RPMI7951 (cell line): ENCODE results near the gene NLRC3. TPM values are rescaled to one million over a fixed set of nuclear protein-coding genes. Genes with fewer than 3 reads are reported as not detected.

Experiments used
- DNase-seq: peaks from one replicate; pipeline ENCODE4 v3.0.0-alpha.2; 2012; ENCODE audit warnings: low read depth
- total RNA-seq: library from RNA; depleted of rRNA; stranded (reverse); fragments of >200 nt; shearing (Covaris generic); gene quantifications from 2 replicates; pipeline ENCODE4 v1.2.3, GENCODE V29; 2014

NLRC3 gene
- total RNA-seq, 1 experiment from 2014 or later: 0.12 TPM

DNA sequence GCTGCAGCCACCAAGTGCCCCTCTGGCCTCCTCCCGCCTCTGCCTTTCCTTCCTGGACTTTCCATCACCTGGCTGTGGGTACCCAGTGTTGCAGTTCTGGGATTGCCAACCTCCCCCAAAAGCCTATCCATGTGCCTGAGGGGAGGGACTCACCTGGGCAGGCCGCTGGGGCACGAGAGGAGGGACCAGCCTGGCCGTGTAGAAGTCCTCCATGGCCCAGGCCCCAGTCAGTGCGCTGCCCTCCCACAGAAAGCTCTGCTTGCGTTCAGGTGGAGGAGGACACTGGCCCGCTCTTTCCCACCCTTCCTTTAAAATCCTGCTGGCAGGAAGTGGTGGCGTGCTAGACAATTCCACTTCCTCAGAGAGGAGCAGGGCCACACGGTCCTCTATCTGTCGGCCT, 20.0 kb upstream of the NLRC3 start:
- no peak for DNase-seq

- no peak for DNase-seq
These were observed 19.1 kb upstream of the NLRC3 start for GRCh38 chr16:3596101-3596861.

DNA sequence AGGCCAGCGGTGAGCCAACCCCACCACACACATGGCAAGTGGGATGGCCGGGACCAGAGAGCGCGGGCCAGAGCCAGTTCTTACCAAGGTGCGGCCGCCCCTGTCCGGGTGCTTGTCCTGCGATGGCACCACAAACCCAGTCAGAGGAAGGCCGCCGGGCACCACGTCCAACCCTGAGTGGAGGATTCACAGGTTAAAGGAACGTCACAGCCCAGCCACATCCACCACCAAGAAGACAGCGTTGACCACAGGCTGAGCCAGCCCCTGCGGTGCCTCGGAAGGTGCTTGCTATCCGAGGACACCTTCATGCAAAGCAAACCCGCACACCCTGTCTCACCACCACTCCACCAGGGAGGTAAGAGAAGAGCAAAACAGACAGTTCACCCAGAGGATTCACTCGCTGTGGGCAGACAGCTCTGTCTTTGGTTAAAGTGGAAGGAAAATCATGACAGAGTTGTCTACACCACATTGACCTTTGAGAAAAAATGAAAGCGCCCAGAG, 18.4 kb upstream of the NLRC3 start:
- no peak for DNase-seq

GRCh38 chr16:3595110-3595486, 17.9 kb upstream of the NLRC3 start:
- DNase-seq: no peak

DNA sequence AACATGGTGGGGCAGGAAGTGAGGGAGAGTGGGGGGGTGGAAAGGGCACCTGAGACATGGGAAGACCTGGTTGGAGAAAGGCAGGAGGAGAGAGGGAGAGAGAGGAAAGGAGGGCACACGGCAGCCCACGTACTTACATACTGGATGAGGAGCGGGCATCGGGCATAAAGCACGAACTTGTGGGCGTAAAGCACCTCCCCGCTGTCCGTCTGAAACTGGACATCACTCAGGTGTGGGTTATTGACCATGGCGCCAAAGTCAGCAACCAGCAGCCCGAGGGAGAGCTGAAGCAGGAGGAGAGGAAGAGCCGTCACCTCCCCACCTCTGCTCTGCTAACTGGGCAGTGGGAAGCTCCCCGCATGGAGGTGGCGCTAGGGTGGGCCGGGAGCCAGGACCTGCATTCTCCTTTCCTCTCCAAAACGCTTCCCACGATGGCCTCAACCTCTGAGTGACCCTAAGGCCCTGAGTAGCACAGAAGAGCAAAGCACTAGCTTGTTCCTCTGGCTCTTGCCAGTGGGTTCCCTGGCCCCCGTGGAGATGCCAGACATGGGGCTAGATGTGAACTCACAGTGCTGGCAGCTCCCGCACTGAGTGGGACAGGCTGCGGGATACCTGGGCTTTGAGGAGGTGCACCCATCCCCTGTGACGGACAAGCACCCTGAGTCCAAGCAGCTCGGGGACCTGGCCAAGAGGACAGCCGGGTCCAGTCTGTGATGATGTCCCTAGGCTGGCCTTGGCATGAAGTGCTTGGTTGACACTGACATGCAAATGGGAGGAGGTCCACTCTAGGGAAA, 17.3 kb upstream of the NLRC3 start:
- no peak for DNase-seq

- DNase-seq: no peak
These were observed 15.4 kb upstream of the NLRC3 start for GRCh38 chr16:3592559-3592958.

DNA sequence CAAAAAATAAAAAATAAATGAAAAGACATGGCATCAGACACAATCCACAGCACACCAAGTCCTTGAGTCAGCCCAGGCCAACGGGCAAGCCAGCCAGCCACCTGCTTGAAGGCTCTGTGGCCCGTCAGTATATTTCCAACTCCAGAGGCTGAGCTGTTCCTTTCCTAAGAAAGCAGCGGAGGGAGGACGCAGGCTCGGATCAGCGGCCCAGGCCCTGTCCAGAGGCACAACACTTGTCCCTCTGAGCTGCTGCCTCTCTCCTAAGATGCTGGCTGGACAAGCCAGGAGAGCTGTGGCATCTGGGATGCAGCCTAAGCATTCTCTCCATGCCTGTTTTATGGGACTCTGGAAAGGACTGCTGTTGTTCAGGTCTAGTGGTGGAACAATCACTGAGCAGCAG, 14.8 kb upstream of the NLRC3 start:
- no peak for DNase-seq

GRCh38 chr16:3591436-3591803, 14.2 kb upstream of the NLRC3 start:
- DNase-seq: no peak

DNA sequence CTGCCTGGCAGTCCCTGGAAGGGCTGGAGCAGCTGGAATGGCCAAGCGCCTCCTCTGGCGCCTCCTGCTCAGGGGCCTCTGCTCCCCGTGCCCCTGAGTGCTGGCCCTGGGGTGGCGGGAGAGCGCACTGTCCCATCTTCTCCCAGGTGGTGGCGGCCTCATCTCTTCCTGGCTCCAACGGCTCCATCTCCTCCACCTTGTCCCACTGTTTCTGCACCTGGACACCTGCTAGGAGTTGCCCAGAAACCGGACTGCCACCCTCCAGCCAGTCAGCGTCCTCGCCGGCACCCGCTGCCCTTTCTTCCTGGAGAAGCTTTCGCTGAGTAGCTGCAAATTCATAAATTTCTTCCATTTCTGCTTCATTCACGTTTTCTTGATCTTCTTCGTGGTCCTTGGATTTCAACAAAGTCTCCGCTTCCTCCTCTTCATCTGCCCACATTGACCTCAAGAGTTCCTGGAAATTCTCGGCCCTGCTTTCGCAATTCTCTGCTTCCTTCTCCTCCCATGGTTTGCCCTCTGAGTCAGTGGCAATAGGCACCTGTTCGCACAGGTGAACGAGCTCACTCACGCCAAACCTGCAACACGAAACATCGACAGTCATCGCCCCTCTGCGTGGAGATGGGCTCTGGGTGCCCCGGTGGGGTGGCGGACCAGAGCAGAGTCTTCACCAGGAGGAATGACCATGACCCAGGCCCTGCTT, 13.7 kb upstream of the NLRC3 start:
- DNase-seq: no peak

GRCh38 chr16:3589991-3590701, 12.9 kb upstream of the NLRC3 start:
- no peak for DNase-seq

- no peak for DNase-seq
These were observed 12.3 kb upstream of the NLRC3 start for GRCh38 chr16:3589441-3589921.

GRCh38 chr16:3589001-3589400, 11.8 kb upstream of the NLRC3 start:
- no peak for DNase-seq

DNA sequence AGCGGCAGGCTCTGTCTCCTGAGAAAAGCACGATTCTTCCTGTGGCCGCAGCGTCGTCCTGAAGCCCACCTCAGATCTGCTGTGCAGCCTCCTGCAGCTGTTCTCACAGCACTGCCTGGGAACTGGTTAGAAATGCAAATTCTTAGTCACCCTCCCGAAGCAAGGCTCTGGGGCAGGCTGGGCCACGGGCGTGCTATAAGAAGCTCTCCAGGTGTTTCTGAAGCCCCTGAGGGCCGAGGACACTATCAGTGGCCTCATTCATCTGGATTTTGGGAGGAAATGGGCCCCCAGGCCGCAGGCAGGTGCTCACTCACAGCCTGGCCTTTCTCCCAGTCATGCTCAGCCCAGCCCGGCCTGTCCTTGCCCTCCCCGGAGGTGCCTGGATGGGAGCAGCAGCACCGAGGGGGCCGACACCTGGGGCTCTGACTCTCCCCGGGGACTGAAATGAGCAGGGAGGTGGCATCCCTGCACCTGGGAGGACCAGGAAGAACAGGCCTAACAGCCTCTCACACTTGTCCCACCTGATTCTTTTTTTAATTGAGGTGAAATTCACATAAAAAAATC, 10.4 kb upstream of the NLRC3 start:
- no peak for DNase-seq

- DNase-seq: no peak
These were observed 7.2 kb upstream of the NLRC3 start for GRCh38 chr16:3584412-3584811.

DNA sequence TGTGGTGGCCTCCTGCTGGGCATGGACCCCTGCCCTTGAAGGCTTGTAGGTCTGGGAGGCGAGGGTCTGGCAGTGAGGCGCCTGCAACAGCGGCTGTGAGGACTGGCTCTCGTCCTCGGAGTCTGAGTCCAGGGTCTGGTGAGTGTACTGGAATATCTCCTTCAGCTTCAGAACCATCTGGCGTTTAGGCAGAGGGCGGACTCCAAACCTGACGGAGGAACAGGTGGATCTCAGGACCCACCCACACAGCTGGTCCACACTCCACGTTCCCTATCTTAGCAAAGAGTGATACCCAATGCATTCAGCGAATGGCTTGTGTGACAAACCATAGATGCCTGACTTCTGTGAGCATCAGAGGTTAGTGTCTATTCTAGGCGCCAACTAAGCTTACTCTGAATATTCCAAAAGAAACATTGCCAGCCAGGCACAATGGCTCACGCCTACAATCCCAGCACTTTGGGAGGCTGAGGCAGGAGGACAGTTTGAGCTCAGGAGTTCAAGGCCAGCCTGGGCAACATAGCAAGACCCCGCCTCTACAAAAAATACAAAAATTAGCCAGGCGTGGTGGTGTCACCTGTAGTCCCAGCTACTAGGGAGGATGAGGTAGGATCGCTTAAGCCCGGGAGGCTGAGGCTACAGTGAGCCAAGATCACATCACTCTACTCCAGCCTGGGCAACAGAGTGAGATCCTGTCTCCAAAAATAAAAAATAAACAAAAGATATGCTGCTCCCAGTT, 6.3 kb upstream of the NLRC3 start:
- no peak for DNase-seq

GRCh38 chr16:3582276-3583165, 5.3 kb upstream of the NLRC3 start:
- DNase-seq: no peak

GRCh38 chr16:3581392-3581791, 4.2 kb upstream of the NLRC3 start:
- no peak for DNase-seq

DNA sequence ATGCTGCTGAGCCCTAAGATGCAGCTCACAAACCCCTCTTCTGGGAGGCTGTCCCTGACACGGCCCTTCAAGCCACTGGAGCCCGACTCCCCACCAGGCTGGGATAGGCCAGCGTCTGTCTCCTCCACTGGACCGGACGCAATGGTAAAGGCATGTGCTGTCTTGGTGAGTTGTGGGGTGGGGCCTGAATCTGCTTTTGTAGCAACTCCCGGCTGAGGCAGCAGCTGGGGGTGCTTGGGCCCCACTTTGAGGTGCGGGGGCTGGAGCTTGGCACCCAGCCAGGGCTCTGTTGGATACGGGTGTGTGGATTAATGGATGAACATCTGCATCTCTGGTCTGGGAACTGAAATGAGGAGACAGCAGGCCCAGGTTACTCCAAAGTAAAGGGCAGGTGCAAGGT, 3.5 kb upstream of the NLRC3 start:
- no peak for DNase-seq

GRCh38 chr16:3580251-3580651, 3.0 kb upstream of the NLRC3 start:
- no peak for DNase-seq

DNA sequence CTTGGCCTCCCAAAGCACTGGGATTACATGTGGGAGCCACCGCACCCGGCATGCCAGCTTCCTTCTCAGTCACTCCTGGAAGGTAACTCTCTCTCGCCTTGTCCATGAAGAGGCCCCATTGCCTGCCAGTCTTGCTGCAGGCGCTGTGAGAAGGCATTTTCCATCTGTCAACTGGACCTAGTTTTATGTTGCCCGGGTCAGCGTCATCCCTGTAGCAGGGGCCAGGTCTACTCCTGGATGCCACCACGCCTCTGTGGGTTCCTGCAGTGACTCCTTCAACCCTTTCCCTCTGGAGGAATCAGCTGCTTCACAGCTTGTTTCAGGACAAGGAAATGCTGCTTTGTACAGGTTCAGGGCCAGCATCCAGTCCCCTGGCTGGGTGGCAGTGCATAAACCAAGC, 2.6 kb upstream of the NLRC3 start:
- DNase-seq: no peak
